GM21360 (cell line): ENCODE results near the gene PIP4K2C.

Experiments
- ATAC-seq: cut with Tn5 transposase; IDR thresholded peaks from one replicate; pipeline ENCODE4 v1.9.1; 2021; ENCODE audit warnings: mild to moderate bottlenecking, moderate library complexity; ENCODE audit not compliant: unreplicated experiment

Gene PIP4K2C

GRCh38 chr12:57590864-57591781 lies at the start of gene PIP4K2C:
TSS of gene PIP4K2C (plus strand) at chr12:57591192. CDS start at chr12:57591290, 98 bp downstream.
- peak; percentile 93 for ATAC-seq

DNA sequence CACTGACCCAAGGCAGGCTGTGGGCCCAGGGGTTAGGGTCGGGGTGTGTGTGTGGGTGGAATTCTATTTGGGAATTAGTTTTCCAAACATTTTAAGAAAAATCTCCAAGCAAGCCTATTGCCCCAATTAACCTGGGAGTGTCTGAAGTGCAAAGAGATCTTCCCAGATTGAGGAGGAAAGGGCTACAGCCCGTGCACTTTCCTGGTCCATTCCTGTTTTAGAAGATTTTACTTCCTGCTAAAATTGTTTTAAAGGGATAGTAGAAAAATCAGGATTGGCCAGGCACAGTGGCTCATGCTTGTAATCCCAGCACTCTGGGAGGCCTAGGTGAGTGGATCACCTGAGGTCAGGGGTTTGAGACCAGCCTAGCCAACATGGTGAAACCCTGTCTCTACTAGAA lies 49.3 kb upstream of the PIP4K2C start:
- ATAC-seq: no peak

- no peak for ATAC-seq
Measured at GRCh38 chr12:57543581-57543980, 47.4 kb upstream of the PIP4K2C start.

GRCh38 chr12:57545809-57546437 lies 45.1 kb upstream of the PIP4K2C start:
- no peak for ATAC-seq

GRCh38 chr12:57546438-57547287 lies 44.3 kb upstream of the PIP4K2C start, which contains the start of gene DCTN2:
TSS of gene DCTN2 (minus strand) at chr12:57547192. CDS start at chr12:57547063, 129 bp downstream.
- ATAC-seq: peak; percentile 99

- ATAC-seq: no peak
Measured at GRCh38 chr12:57547288-57548012, 43.5 kb upstream of the PIP4K2C start.

DNA sequence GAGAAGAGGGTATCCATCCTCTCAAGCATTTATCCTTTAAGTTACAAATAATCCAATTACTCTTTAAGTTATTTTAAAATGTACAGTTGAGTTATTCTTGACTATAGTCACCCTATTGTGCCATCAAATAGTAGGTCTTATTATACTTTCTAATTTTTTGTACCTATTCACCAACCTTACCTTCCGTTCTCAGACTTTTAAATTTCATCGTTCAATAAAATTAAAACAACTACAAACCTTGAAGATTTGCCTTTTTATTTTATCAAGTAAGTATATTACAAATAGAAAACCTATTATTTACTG lies 43.0 kb upstream of the PIP4K2C start:
- no peak for ATAC-seq

DNA sequence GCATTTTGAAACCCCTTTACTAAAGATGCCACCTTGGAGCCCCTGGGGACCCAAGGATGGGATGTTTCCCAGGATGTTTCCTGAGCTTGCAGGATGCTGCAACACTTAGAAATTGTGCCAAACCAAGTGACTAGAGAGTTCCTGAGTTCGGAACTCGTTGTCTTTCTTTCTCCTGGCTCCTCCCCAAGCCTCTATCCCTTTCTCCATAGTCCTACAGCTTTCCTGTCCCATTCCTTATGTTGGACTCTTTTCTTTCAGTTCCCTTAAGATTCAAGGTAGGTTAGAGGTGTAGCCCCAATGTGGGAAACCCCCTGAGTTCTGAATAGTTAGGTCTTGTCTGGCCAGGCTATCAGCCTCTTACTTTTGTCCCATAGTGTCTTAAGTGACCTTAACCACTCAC lies 42.5 kb upstream of the PIP4K2C start:
- ATAC-seq: no peak

- ATAC-seq: no peak
Measured at GRCh38 chr12:57549203-57549908, 41.6 kb upstream of the PIP4K2C start.

DNA sequence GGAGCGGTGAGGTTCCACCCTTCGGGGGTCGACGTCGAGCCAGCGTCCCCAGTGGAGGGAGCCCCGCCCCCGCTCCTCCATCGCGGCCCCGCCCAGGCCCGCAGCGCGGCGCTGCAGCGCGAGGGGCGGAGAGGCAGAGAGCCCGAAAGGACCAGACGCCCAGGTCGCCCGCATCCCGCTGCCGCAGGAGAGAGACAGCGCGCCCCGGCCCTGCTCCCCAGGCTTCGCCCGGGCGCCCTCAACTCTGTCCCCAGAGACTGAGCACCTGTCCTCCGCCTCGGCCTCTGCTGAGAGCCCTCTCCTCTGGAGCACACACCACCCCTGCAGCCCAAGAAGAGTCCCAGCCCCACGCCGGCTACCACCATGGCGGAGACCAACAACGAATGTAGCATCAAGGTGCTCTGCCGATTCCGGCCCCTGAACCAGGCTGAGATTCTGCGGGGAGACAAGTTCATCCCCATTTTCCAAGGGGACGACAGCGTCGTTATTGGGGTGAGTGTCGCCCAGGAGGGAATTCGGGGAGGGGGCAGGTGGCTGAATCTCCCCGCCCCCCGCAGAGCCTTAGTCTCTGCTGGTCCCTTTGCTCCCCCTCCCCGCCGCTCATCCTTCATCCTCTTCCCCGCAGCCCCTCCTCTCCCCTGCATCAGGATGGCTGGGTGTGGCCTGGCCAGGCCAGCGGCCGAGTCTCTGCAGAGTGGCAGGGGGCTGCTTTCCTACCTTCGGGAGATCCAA lies 40.9 kb upstream of the PIP4K2C start, which contains the start of gene KIF5A:
TSS of gene KIF5A (plus strand) at position 136 of the 732 bp plus-strand sequence. CDS start at position 364, 228 bp downstream.
- no peak for ATAC-seq

DNA sequence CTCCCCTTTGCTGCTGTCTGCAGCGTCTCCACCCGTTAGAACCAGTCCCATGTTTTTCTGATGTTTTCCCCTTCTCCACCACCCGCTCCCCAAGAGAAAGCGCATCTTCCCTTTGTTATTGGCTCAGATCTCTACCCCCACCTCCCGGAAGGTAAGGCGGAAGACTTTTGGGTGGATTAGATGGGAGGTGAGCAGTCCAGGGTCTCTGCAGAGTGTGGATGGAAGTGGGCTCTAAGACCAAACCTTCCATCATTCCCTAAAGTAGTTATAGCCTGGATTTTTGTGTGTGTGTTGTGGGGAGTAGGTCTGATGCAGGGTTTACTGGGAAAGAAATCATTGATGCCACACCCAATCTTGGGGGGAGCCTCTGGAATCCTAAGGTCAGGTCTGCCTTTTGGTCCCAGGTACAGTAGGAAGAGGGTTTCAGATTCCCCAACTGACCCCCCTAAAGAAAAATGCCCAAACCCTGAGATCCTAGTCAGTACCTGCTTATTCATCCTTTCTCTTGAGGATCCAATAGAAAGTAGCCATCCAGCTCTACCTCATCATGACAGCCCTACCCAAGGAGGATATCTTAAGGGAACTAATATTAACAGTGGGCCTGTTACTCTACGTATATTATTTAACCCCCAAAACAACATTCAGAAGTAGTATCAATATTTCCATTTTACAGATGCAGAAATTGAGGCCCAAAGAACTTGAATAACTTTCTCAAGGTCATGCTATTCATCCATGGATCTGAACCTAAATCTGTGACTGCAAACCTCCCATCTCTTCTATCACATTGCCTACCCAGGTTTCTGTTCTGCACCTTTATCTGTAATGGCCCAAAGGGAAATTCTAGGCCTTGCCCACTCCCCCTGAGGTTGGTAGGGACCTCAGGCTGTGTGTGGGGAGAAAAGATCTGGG lies 40.1 kb upstream of the PIP4K2C start:
- ATAC-seq: no peak

GRCh38 chr12:57551637-57552305 lies 39.2 kb upstream of the PIP4K2C start:
- no peak for ATAC-seq

DNA sequence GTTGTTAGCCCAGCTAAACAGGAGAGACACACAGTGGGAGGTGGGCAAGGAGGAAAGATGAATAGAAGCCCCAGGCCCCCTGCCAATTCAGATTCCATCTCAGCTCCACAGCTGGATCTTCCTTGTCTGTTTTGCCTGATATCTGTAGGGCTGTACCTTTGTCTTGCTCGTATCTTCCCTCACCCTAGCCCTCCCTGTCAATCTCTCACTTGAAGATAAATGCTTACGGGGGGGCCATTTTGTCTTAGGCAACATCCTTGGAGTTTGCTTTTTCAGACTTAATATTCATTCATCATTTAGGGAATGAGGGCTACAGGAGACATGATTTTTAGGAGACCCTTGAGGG lies 38.7 kb upstream of the PIP4K2C start:
- ATAC-seq: no peak

DNA sequence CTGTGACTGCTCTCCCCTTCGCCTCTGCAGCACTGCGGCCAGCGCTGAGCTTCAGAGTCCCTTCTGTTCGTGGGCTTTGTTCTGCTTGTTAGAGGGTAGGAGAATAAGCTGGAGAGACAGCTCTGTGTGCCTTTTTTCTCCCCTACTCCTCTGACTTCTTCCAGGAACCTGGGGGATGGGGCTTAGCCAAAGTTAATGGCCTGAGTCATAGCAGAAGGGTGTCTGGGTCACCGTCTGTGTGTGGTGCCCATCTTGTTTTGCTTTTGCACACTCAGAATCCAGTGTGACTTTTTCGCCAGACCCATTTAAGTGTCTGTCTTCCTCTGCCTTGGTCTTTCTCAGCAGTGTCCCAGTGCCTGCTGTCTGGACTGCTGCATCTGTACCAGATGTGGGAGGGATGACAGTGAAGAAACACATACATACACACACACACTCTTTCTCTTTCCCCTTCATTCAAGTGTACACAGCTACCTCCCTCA lies 38.1 kb upstream of the PIP4K2C start:
- no peak for ATAC-seq

DNA sequence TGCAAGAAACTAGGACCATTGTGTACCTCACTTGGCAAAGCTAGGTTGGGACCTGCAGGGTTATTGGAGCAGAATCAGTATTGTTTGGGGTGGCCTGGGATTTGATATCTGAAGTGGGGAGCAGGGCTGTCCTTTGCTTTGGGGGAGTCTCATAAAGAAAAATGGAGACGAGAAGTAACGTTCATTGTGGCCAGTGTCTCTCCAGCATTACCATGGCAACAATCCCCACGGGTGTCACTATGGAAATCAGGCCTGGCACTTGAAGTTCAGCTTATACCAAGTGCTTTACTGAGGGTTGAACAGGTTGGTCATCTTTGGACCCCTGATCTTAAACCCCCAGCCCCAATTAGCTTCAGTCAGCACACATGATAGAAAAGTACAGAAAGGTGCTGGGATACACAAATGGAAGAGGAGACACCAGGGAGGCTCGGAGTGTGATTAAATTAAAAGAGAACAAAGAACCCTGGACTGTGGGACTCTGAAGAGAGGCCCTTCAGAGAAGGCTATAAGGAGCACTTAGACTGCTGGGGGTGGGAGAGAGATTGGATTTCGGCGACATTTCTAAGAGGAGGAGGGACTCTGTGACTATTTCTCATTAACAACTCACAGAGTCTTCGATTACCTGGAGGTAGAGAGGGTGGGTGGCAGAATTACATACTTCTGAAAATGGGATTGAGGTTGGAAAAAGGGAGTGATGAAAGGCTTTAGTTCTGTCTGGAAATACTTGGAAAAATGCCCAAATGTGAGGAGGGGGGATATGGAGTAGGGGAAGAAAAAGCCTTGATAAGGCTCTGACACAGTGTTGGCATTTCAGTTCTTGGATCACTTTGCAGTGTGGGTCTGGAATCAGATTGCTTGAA lies 37.4 kb upstream of the PIP4K2C start:
- no peak for ATAC-seq

- ATAC-seq: no peak
Measured at GRCh38 chr12:57554453-57554852, 36.5 kb upstream of the PIP4K2C start.

- ATAC-seq: no peak
Measured at GRCh38 chr12:57554897-57555296, 36.1 kb upstream of the PIP4K2C start.
